Left ventricle myocardium inferior (tissue), 1 donor: Measurements from ENCODE around the gene KCNQ1. TPM values are rescaled to one million over a fixed set of nuclear protein-coding genes. Genes with fewer than 3 reads are reported as not detected.
A peak's percentile ranks its signal among the peaks of the same experiment; 100 is the strongest.

Source experiments
- DNase-seq: peaks from one replicate; pipeline ENCODE4 v3.0.0-alpha.2; 2020
- H3K27ac ChIP-seq: fragments of 200-600 bp; replicated peaks from 2 replicates; pipeline ENCODE4 v1.8.0; 2021
- H3K27me3 ChIP-seq: fragments of 200-600 bp; 2 replicates; pipeline ENCODE4 v1.8.0; 2021; ENCODE audit warnings: low read depth
- H3K36me3 ChIP-seq: fragments of 200-600 bp; 2 replicates; pipeline ENCODE4 v1.8.0; 2021
- H3K4me1 ChIP-seq: fragments of 200-600 bp; 2 replicates; pipeline ENCODE4 v1.8.0; 2021
- H3K4me3 ChIP-seq: fragments of 200-600 bp; 2 replicates; pipeline ENCODE4 v1.8.0; 2021; ENCODE audit warnings: mild to moderate bottlenecking, moderate library complexity
- H3K9me3 ChIP-seq: fragments of 200-600 bp; replicated peaks from 2 replicates; pipeline ENCODE4 v1.8.0; 2021
- CTCF ChIP-seq: fragments of 200-600 bp; IDR thresholded peaks from 2 replicates; pipeline ENCODE4 v1.8.0; 2021; ENCODE audit warnings: antibody characterized with exemption, mild to moderate bottlenecking, borderline replicate concordance
- intact Hi-C: fragments of 100-400 bp; cut with micrococcal nuclease; formaldehyde crosslinking; loops from one replicate; pipeline ENCODE4 v1.11.0; 2022
- total RNA-seq: library from RNA; stranded (reverse); fragmentation: NEBNext Ultra II Directional; extraction: Animal tissue kit (Norgen Biotek cat#: 25700); gene quantifications from one replicate; pipeline ENCODE4 v1.2.1, GENCODE V29; 2021
- donor health status: DM: no; HTN: yes; CAD: no; lungs with severe emphysema.

Gene KCNQ1
- total RNA-seq, 1 donor from 2014 or later = 41.8 TPM

GRCh38 chr11:2803186-2804091, 358.6 kb downstream of the KCNQ1 start:
- peak; percentile 9 for DNase-seq
- intact Hi-C loops = no loop called here
- TF ChIP-seq CTCF = no peak
- Histone ChIP-seq H3K4me3 (no peak overlapping the region), H3K36me3 (no peaks in the 10 kb centered on the region), H3K27me3 (no peaks in the 10 kb centered on the region), H3K9me3 (no peaks in the 10 kb centered on the region), H3K4me1 (peaks cover 71% of the 10 kb centered on the region), H3K27ac (no peak overlapping the region)

GRCh38 chr11:2804189-2804588, 359.4 kb downstream of the KCNQ1 start:
- peak; percentile 6 for DNase-seq
- Histone ChIP-seq H3K27ac (peak overlapping the region; percentile 63), H3K36me3 (no peaks in the 10 kb centered on the region), H3K4me3 (no peak overlapping the region), H3K9me3 (no peaks in the 10 kb centered on the region), H3K27me3 (no peaks in the 10 kb centered on the region), H3K4me1 (peaks cover 73% of the 10 kb centered on the region)
- TF ChIP-seq CTCF = no peak
- intact Hi-C loops = no loop called here

- Histone ChIP-seq H3K4me3 (no peak overlapping the region), H3K27ac (peak overlapping the region; percentile 63), H3K9me3 (no peaks in the 10 kb centered on the region), H3K4me1 (peaks cover 71% of the 10 kb centered on the region), H3K27me3 (no peaks in the 10 kb centered on the region), H3K36me3 (no peaks in the 10 kb centered on the region)
- peak; percentile 40 for DNase-seq
- TF ChIP-seq CTCF = no peak
- intact Hi-C loops = no loop called here
Observed at GRCh38 chr11:2804701-2805387, 360.0 kb downstream of the KCNQ1 start.

DNA sequence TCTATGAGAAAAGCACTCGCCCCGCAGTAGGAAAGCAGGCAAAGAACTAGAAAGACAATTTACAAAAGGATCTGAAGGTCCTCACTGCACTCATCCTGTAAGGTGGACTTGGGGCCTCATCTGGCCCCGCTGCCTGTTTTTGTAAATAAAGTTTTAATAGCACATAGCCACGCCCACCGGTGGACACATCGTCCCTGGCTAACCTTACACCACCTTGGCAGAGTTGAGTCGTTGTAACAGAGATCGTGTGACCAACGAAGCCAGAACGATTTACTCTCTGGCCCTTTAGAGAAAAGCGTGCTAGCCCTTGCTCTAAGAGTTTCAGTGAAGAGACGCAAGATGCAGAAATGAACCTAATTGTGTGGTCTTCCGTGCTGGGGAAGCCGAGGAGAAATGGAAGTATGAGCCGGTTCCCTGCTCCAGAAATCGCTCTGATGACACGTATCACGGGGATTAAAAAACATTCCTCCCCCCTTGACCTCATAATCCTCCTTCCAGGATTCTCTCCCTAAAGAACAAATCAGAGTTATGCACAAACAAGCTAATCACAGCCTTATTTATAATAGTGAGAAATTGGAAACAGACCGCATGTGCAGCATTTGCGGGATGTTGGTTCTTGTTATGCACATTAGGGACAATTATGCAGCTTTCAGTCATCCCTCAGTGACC, 360.7 kb downstream of the KCNQ1 start:
- H3K27me3 ChIP-seq = no peaks in the 10 kb centered on the region
- intact Hi-C loops = no loop called here
- H3K9me3 ChIP-seq = no peaks in the 10 kb centered on the region
- H3K4me3 ChIP-seq = no peak overlapping the region
- H3K4me1 ChIP-seq = peaks cover 64% of the 10 kb centered on the region
- no peak for DNase-seq
- H3K27ac ChIP-seq = peak overlapping the region; percentile 63
- TF ChIP-seq CTCF = no peak
- no peaks in the 10 kb centered on the region for H3K36me3 ChIP-seq

DNA sequence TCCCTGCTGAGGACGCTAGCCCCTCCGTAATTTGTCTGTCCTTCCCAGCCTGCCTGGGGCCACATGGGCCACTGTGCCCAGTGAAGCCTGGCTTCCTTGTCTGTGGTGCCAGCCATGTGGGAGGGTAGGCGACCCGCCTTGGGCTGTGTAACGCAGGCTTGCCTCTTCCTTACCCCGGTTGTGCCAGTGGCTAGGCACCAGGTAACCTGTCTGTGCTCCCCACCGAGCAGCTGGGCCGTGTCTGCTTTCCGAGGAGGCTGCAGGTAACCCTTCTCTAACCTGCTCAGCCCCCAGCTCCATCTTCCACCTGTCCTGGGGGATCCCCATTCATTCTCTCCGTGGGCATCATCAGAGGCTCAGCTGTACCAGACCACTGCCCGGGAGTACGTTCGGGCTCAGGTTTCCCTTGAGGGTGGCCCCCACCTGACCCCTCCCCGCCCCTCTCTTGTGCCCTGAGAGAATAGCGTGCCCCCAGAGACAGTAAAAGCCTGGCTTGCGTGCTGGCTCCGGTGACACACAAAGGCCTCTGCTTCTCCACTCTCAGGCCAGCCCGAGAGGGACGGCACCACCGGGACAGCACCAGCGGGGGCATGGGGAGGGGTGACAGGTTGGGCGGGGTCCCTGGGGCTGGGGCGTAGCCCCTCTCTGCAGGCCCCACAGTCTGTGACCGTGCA, 361.7 kb downstream of the KCNQ1 start:
- no peaks in the 10 kb centered on the region for H3K9me3 ChIP-seq
- H3K4me3 ChIP-seq = peak overlapping the region; percentile 41
- no peaks in the 10 kb centered on the region for H3K27me3 ChIP-seq
- no peak for TF ChIP-seq CTCF
- peak; percentile 13 for DNase-seq
- H3K36me3 ChIP-seq = no peaks in the 10 kb centered on the region
- peaks cover 74% of the 10 kb centered on the region for H3K4me1 ChIP-seq
- H3K27ac ChIP-seq = peak overlapping the region; percentile 63
- intact Hi-C loops = no loop called here
